Endodermal cell (in vitro differentiated cells): ENCODE measurements around the gene PRPF6. TPM values are rescaled to one million over a fixed set of nuclear protein-coding genes. Genes with fewer than 3 reads are reported as not detected.
A peak's percentile ranks its signal among the peaks of the same experiment; 100 is the strongest.

Experiments used
- DNase-seq: peaks from one replicate; pipeline ENCODE4 v3.0.0-alpha.2; 2017
- H3K27ac ChIP-seq: 2 replicates; pipeline ENCODE4 v1.5.1; 2013; ENCODE audit warnings: mild to moderate bottlenecking, low read depth, low read length, moderate library complexity
- H3K27me3 ChIP-seq: 2 replicates; pipeline ENCODE4 v1.6.1; 2013; ENCODE audit warnings: mild to moderate bottlenecking, low read length, moderate library complexity; ENCODE audit not compliant: insufficient read depth, control insufficient read depth, poor library complexity, severe bottlenecking
- H3K36me3 ChIP-seq: 2 replicates; pipeline ENCODE4 v1.7.0; 2013; ENCODE audit warnings: mild to moderate bottlenecking, low read length, moderate library complexity; ENCODE audit not compliant: control insufficient read depth, insufficient read depth
- H3K4me1 ChIP-seq: one replicate; pipeline ENCODE4 v1.7.0; 2013; ENCODE audit warnings: low read length; ENCODE audit not compliant: control insufficient read depth, insufficient read depth
- H3K4me3 ChIP-seq: 2 replicates; pipeline ENCODE4 v1.5.1; 2013; ENCODE audit warnings: mild to moderate bottlenecking, low read length, moderate library complexity
- H3K9ac ChIP-seq: 2 replicates; pipeline ENCODE4 v1.6.1; 2013; ENCODE audit warnings: mild to moderate bottlenecking, low read length, moderate library complexity; ENCODE audit not compliant: poor library complexity, severe bottlenecking; ENCODE audit errors: extremely low read depth
- H3K9me3 ChIP-seq: 2 replicates; pipeline ENCODE4 v1.6.1; 2013; ENCODE audit warnings: mild to moderate bottlenecking, low read length, moderate library complexity; ENCODE audit not compliant: control insufficient read depth
- H3K27ac Mint-ChIP-seq: 2 replicates; pipeline ENCODE4 v1.8.0; 2020; ENCODE audit warnings: mixed read lengths
- H3K27me3 Mint-ChIP-seq: 2 replicates; pipeline ENCODE4 v1.8.0; 2021; ENCODE audit warnings: mild to moderate bottlenecking, mixed read lengths; ENCODE audit not compliant: insufficient read depth
- H3K36me3 Mint-ChIP-seq: 2 replicates; pipeline ENCODE4 v1.8.0; 2020; ENCODE audit warnings: low read depth, mixed read lengths
- H3K4me1 Mint-ChIP-seq: 2 replicates; pipeline ENCODE4 v1.8.0; 2020; ENCODE audit warnings: mixed read lengths
- H3K4me3 Mint-ChIP-seq: 2 replicates; pipeline ENCODE4 v1.8.0; 2020; ENCODE audit warnings: mild to moderate bottlenecking, moderate library complexity, mixed read lengths
- H3K9me3 Mint-ChIP-seq: 2 replicates; pipeline ENCODE4 v1.8.0; 2020; ENCODE audit warnings: mild to moderate bottlenecking, mixed read lengths
- WGBS, 2 experiments: methylation state at CpG; one replicate each; pipeline versions ENCODE4 v1.1.5 to v1.1.7; 2013; ENCODE audit warnings: missing lambda C conversion rate in 2 of 2, mixed read lengths in 1 of 2; ENCODE audit not compliant: insufficient coverage in 1 of 2, insufficient read length in 1 of 2; 5-methylcytosine and 5-hydroxymethylcytosine counted together
- total RNA-seq, 2 donors: library from RNA; stranded (reverse); fragmentation: NEBNext Ultra II Directional in 1 of 2; extraction: Animal tissue kit (Norgen Biotek cat#: 25700) in 1 of 2; gene quantifications; 2 replicates in 1 of 2; 3 replicates in 1 of 2; pipeline ENCODE4 v1.2.1, GENCODE V29; 2021
- TF ChIP-seq, protein P1 (sequence below): fragments of 200-600 bp; sonication (generic); conservative IDR thresholded peaks from 2 replicates; pipeline ENCODE4 v1.5.0; 2021; ENCODE audit warnings: antibody characterized with exemption, mild to moderate bottlenecking

The PRPF6 gene
- total RNA-seq, 2 donors from 2014 or later: 73.3 to 73.9 TPM

DNA sequence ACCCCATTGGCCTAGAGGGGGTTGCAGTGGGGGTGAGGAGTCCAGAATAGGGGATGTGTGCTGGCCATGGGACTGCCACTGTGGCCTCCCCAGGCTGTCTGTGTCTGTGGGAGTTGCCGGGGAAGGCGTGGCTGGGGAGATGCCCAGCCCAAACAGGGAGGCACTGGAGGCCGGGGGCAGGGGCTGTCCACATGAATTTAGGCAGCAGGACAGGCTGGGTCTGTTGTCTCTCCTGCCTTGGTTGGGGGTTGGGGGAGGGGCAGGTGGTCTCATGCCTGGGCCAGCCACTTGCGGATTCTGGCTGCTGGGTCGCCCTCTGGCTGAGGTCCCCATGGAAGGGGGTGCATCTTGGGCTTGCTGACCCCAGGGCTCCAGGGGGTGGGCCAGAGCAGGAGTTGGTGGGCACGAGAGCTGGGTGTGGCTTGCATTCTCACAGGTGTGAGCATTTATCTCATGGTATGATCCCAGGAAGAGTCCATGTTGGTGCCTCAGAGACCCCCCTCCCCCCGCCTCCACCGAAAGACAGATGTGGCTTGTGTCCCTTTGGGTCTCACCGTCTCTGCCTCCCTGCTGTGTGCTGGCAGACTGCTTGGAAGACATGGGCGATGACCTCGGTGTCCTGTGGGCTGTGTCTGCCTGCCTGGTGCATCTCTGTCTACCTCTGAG lies 64.5 kb downstream of the PRPF6 start:
- H3K27ac Mint-ChIP-seq: no peak overlapping the region
- Histone ChIP-seq H3K9me3 (no peaks in the 10 kb centered on the region), H3K4me1 (peaks cover 16% of the 10 kb centered on the region), H3K4me3 (no peak overlapping the region), H3K27ac (no peak overlapping the region), H3K9ac (no peak overlapping the region), H3K36me3 (no peaks in the 10 kb centered on the region), H3K27me3 (peaks cover 41% of the 10 kb centered on the region)
- H3K9me3 Mint-ChIP-seq: no peaks in the 10 kb centered on the region
- H3K4me1 Mint-ChIP-seq: peaks cover 12% of the 10 kb centered on the region
- H3K27me3 Mint-ChIP-seq: peaks cover 54% of the 10 kb centered on the region
- no peak overlapping the region for H3K4me3 Mint-ChIP-seq
- WGBS, 2 experiments: 74 to 85% methylated on average over 5 to 11 of the region's 11 CpGs
- peak; percentile 72 for DNase-seq
- H3K36me3 Mint-ChIP-seq: no peaks in the 10 kb centered on the region
- TF ChIP-seq, protein P1, sequence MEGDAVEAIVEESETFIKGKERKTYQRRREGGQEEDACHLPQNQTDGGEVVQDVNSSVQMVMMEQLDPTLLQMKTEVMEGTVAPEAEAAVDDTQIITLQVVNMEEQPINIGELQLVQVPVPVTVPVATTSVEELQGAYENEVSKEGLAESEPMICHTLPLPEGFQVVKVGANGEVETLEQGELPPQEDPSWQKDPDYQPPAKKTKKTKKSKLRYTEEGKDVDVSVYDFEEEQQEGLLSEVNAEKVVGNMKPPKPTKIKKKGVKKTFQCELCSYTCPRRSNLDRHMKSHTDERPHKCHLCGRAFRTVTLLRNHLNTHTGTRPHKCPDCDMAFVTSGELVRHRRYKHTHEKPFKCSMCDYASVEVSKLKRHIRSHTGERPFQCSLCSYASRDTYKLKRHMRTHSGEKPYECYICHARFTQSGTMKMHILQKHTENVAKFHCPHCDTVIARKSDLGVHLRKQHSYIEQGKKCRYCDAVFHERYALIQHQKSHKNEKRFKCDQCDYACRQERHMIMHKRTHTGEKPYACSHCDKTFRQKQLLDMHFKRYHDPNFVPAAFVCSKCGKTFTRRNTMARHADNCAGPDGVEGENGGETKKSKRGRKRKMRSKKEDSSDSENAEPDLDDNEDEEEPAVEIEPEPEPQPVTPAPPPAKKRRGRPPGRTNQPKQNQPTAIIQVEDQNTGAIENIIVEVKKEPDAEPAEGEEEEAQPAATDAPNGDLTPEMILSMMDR: no peak

DNA sequence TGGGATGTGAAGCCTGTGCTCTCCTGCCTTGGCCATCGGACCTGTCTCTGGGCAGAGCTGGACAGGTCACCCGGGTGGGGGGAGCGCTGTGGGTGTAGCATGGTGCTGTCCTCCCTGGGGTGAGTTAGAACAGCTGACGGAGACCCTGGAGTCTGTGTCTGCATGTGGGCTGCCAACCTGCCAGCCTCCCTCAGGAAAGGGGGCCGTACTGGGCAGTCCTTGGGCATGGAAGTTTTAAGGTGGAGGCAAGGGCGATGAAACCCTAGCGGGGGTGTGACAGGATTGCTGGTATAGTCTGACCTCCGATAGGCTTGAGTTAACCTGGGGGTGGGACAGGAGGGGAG lies 66.1 kb downstream of the PRPF6 start:
- 92 to 94% methylated on average over 5 to 8 of the region's 8 CpGs for WGBS, 2 experiments
- Histone ChIP-seq H3K4me1 (peaks cover 14% of the 10 kb centered on the region), H3K9ac (no peak overlapping the region), H3K9me3 (no peaks in the 10 kb centered on the region), H3K4me3 (no peak overlapping the region), H3K27ac (no peak overlapping the region), H3K36me3 (no peaks in the 10 kb centered on the region), H3K27me3 (peaks cover 26% of the 10 kb centered on the region)
- peaks cover 12% of the 10 kb centered on the region for H3K4me1 Mint-ChIP-seq
- no peak overlapping the region for H3K27ac Mint-ChIP-seq
- H3K27me3 Mint-ChIP-seq: peaks cover 55% of the 10 kb centered on the region
- TF ChIP-seq, protein P1: no peak
- H3K4me3 Mint-ChIP-seq: no peak overlapping the region
- no peaks in the 10 kb centered on the region for H3K9me3 Mint-ChIP-seq
- DNase-seq: no peak
- H3K36me3 Mint-ChIP-seq: no peaks in the 10 kb centered on the region

DNA sequence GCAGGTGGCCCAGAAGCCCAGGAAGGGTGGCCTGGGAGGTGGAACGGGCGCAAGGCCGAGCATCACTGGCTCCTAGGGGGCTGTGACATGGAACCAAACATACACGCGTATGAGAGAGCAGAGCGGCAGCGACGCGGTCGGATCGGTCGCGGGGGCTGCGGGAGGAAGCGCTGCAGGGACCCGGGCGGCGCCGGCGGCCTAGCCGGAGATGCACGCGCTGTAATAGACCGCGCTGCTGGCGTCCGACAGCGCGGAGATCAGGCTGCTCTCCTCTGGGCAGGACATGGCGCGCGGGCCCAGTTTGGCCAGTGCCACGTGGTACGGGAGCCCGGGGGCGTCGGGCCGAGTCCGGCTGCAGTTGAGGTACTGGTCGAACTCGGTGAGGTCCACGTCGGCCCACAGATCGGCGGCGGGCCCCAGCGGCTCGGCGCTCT lies 67.1 kb downstream of the PRPF6 start:
- no peaks in the 10 kb centered on the region for H3K36me3 ChIP-seq
- no peaks in the 10 kb centered on the region for H3K9me3 Mint-ChIP-seq
- 15 to 25% methylated on average over 30 to 49 of the region's 49 CpGs for whole genome bisulfite sequencing, 2 experiments
- DNase-seq: no peak
- peak overlapping the region; percentile 68 for H3K4me3 ChIP-seq
- H3K27ac ChIP-seq: no peak overlapping the region
- peaks cover 14% of the 10 kb centered on the region for H3K4me1 ChIP-seq
- TF ChIP-seq, protein P1: no peak
- no peak overlapping the region for H3K9ac ChIP-seq
- H3K36me3 Mint-ChIP-seq: no peaks in the 10 kb centered on the region
- no peaks in the 10 kb centered on the region for H3K9me3 ChIP-seq
- peaks cover 12% of the 10 kb centered on the region for H3K4me1 Mint-ChIP-seq
- H3K27me3 Mint-ChIP-seq: peaks cover 53% of the 10 kb centered on the region
- no peak overlapping the region for H3K27ac Mint-ChIP-seq
- peaks cover 22% of the 10 kb centered on the region for H3K27me3 ChIP-seq
- H3K4me3 Mint-ChIP-seq: peak overlapping the region; percentile 37
